Activated effector memory CD4-positive, alpha-beta T cell treated with Interleukin-2 at 50 U/mL for 16 hours (primary cell): ENCODE measurements around the gene KCNC1.

ENCODE experiments used
- DNase-seq: peaks from one replicate; pipeline ENCODE4 v3.0.0-alpha.2; 2020

Gene KCNC1

GRCh38 chr11:17760102-17761029 lies 25.8 kb downstream of the KCNC1 start:
- DNase-seq = no peak

GRCh38 chr11:17762309-17762974 lies 27.9 kb downstream of the KCNC1 start:
- no peak for DNase-seq

GRCh38 chr11:17763244-17763643 lies 28.7 kb downstream of the KCNC1 start:
- DNase-seq = no peak

- no peak for DNase-seq
Observed at GRCh38 chr11:17763703-17764102, 29.1 kb downstream of the KCNC1 start.

GRCh38 chr11:17764446-17765218 lies 30.1 kb downstream of the KCNC1 start:
- DNase-seq = no peak

- DNase-seq = no peak
Observed at GRCh38 chr11:17765356-17766072, 30.9 kb downstream of the KCNC1 start.

- no peak for DNase-seq
Observed at GRCh38 chr11:17766073-17766359, 31.4 kb downstream of the KCNC1 start.

GRCh38 chr11:17766590-17766989 lies 32.0 kb downstream of the KCNC1 start:
- DNase-seq = no peak

- DNase-seq = no peak
Observed at GRCh38 chr11:17767301-17767885, 32.8 kb downstream of the KCNC1 start.

GRCh38 chr11:17767914-17768313 lies 33.3 kb downstream of the KCNC1 start:
- no peak for DNase-seq

GRCh38 chr11:17768547-17768946 lies 34.0 kb downstream of the KCNC1 start:
- DNase-seq = no peak

GRCh38 chr11:17769218-17769617 lies 34.6 kb downstream of the KCNC1 start:
- no peak for DNase-seq

GRCh38 chr11:17770048-17770652 lies 35.6 kb downstream of the KCNC1 start:
- DNase-seq = no peak

GRCh38 chr11:17770917-17771316 lies 36.3 kb downstream of the KCNC1 start:
- no peak for DNase-seq

- no peak for DNase-seq
Observed at GRCh38 chr11:17771415-17771814, 36.8 kb downstream of the KCNC1 start.

- no peak for DNase-seq
Observed at GRCh38 chr11:17771841-17772401, 37.3 kb downstream of the KCNC1 start.

GRCh38 chr11:17772704-17773600 lies 38.4 kb downstream of the KCNC1 start:
- no peak for DNase-seq

- no peak for DNase-seq
Observed at GRCh38 chr11:17773674-17774073, 39.1 kb downstream of the KCNC1 start.

- no peak for DNase-seq
Observed at GRCh38 chr11:17774232-17775034, 39.9 kb downstream of the KCNC1 start.

GRCh38 chr11:17775035-17775348 lies 40.4 kb downstream of the KCNC1 start:
- DNase-seq = no peak
